H54 (cell line): ENCODE data around the gene ASAP2.

Experiments
- DNase-seq: peaks from one replicate; pipeline ENCODE4 v3.0.0; 2011; ENCODE audit warnings: low spot score, mixed read lengths; ENCODE audit not compliant: insufficient read length
- FAIRE-seq: peaks from 3 replicates; lab custom pipeline; 2011; peaks lifted over from hg19 to GRCh38; lab: Jason Lieb, UNC
- POLR2A ChIP-seq: IDR thresholded peaks from 2 replicates; pipeline ENCODE4 v1.6.1; 2011; ENCODE audit warnings: low read depth, mild to moderate bottlenecking, low read length

ASAP2 gene

GRCh38 chr2:9341337-9341887, 134.8 kb downstream of the ASAP2 start:
- no peak for TF ChIP-seq POLR2A
- no peak for FAIRE-seq
- no peak for DNase-seq

- FAIRE-seq = no peak
- no peak for DNase-seq
- no peak for TF ChIP-seq POLR2A
Measured at GRCh38 chr2:9342659-9343058, 136.0 kb downstream of the ASAP2 start.

- no peak for TF ChIP-seq POLR2A
- no peak for DNase-seq
- no peak for FAIRE-seq
Measured at GRCh38 chr2:9343524-9343923, 136.9 kb downstream of the ASAP2 start.

DNA sequence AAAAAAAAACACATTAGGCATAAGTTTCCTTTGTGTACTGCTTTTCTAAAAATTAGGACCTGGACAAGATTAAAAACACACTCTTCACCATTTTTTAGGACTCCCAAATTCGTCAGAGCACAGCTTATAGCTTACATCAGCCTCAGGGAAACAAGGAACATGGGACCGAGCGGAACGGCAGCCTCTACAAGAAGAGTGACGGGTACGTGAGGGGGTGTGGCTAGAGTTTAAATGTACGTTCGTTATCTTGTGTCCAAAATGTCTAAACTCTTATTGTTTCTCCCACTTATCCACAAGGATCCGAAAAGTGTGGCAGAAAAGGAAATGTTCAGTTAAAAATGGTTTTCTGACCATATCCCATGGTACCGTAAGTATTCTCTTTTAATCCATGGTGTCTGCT, 137.8 kb downstream of the ASAP2 start:
- no peak for TF ChIP-seq POLR2A
- FAIRE-seq (no peak), DNase-seq (no peak)

DNA sequence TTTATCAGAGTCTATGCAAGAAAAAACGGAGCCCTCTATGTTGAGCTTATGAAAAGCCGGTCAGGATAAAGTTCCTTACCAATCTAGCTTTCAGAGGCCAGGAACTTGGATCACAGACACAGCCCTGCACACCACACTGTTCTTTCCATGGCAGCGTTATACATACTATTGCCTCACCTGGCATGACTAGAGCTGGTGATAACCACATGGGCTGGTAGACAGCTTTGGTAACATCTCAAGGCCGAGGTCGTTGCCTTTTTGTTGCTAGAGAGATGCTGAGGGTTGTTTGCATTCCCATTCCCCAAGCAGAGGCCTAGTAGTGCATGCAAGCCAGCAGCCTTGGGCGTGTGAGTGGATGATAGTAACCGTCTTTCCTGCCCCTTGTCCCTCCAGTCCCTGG, 138.7 kb downstream of the ASAP2 start:
- TF ChIP-seq POLR2A = no peak
- no peak for FAIRE-seq
- DNase-seq = no peak

DNA sequence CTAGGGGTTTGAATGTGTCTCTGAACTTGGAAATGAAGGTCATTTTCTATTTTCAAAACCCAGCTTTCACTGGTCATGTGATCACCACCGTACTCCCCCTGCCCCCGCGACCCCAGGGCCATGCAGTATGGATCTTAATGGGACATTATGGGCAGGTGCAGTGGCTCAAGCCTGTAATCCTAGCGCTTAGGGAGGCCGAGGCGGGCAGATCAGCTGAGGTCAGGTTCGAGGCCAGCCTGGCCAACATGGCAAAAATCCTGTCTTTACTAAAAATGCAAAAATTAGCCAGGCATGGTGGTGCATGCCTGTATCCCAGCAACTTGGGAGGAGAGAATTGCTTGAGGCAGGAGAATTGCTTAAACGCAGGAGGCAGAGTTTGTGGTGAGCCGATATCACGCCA, 139.4 kb downstream of the ASAP2 start:
- TF ChIP-seq POLR2A = no peak
- no peak for DNase-seq
- no peak for FAIRE-seq

GRCh38 chr2:9346885-9347284, 140.3 kb downstream of the ASAP2 start:
- TF ChIP-seq POLR2A = no peak
- no peak for DNase-seq
- no peak for FAIRE-seq

GRCh38 chr2:9347411-9347881, 140.8 kb downstream of the ASAP2 start:
- FAIRE-seq = no peak
- DNase-seq = no peak
- TF ChIP-seq POLR2A = no peak

GRCh38 chr2:9354318-9354717, 147.7 kb downstream of the ASAP2 start:
- DNase-seq = no peak
- no peak for TF ChIP-seq POLR2A
- FAIRE-seq = no peak

GRCh38 chr2:9355270-9355669, 148.7 kb downstream of the ASAP2 start:
- FAIRE-seq (no peak), DNase-seq (no peak)
- no peak for TF ChIP-seq POLR2A

DNA sequence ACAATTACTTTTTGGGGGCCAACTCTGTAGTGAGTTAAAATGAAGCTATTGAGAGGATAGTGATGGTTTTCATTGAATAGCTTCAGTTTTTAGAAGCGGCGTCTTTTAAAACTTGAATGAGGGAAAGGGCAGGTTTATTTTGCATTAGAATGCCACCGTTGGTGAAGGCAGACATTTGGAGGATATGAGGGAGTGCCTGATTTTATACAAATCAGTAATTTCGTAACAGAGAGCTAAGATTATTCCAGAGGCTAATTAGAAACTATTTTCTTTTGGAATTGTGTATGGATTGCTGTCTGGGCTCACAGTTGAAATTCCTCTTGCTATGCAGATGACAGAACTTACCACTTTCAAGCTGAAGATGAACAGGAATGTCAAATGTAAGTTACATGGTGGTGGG, 149.1 kb downstream of the ASAP2 start:
- no peak for TF ChIP-seq POLR2A
- FAIRE-seq = no peak
- no peak for DNase-seq

DNA sequence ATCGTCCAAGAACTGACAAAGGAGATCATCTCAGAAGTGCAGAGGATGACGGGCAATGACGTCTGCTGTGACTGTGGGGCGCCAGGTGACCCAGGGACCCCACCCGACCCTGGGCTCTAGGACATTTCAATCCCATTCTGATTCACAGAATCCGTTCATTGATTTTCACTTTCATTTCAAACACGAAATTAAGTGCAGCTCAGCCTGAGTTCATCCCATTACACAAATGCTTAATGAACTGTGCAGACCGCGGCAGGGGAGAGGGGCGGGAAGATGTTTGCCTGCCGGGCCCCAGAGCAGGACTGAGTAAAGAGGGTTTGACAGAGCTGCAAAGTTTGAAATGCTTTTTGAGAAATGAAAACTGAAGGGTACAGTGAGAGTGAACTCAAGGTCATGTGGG, 149.6 kb downstream of the ASAP2 start:
- no peak for TF ChIP-seq POLR2A
- no peak for FAIRE-seq

GRCh38 chr2:9358846-9359245, 152.2 kb downstream of the ASAP2 start:
- no peak for FAIRE-seq
- no peak for DNase-seq
- no peak for TF ChIP-seq POLR2A

More for the DNA sequence above, 149.6 kb downstream of the ASAP2 start:
- no peak for DNase-seq

- FAIRE-seq = no peak
Measured at GRCh38 chr2:9359463-9359862, 152.9 kb downstream of the ASAP2 start.

GRCh38 chr2:9360110-9360509, 153.5 kb downstream of the ASAP2 start:
- no peak for TF ChIP-seq POLR2A
- DNase-seq (no peak), FAIRE-seq (no peak)

More at GRCh38 chr2:9359463-9359862, 152.9 kb downstream of the ASAP2 start:
- DNase-seq = no peak
- TF ChIP-seq POLR2A = no peak
